ENCODE measurements around the gene RPRD1A.

Gene RPRD1A

DNA sequence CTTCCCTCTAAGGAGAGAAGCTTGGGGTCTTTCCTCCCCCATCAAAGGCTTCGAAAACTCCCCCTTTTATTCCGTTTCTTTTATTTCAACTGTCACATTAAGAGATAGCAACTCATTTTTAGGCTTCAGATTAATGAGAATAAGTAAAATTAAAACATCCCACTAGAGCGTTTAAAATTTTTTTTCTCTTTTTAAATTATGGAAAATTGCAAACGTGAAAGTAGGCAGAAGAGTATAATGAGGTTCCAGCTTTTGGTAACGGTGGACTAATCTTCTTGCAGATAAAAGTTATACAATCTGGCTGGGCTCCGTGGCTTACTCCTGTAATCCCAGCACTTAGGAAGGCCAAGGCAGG is 116.8 kb downstream of the RPRD1A start:
- DNase-seq (ENCODE audit: insufficient read length), result no peak
- no peak for FAIRE-seq
- no peak for TF ChIP-seq TAF1 (IDR thresholded peaks at IDR 0.05; ENCODE audit: borderline replicate concordance, low read depth, low read length)
- no peak for TF ChIP-seq POLR2A (IDR thresholded peaks at IDR 0.05; ENCODE audit: low read depth, low read length)
- TF ChIP-seq POLR2AphosphoS5 (IDR thresholded peaks at IDR 0.05; ENCODE audit: low read depth, low read length), result no peak

DNA sequence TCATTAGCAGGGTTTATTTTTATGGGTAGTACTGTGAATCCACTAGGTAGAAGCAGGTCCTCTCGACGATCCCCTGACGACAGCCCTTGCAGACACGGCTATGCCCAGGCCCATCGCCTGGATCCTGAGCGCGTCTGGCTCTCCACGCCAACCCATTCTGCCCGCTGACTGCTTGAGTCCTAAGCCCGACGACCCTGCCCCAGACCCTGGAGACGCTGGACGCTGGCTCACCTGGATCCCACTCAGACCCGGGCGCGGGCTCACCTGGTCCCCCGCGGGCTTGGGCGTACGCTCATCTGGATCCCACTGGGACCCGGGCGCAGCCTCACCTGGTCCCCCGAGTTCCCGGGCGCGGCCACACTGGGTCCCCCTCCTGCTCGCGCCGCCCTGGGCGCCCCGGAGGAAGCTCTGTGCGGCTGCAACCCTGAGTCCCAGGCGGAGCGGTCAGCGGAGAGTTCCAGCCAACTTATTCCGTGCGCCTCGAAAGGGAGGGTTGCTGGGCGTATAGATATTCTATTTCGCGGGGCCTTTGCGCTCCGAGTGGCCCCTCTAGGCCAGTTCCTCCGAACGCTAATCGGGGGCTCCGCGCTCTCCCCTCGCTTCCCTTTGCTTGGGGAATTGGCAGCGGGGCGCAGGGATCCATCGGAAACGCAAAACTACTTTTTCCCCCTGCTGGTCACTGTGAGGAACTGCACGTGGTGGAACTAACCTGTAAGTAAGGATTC is 117.3 kb downstream of the RPRD1A start:
- peak; percentile 40 for DNase-seq (ENCODE audit: insufficient read length)
- peak; percentile 78 for FAIRE-seq

DNA sequence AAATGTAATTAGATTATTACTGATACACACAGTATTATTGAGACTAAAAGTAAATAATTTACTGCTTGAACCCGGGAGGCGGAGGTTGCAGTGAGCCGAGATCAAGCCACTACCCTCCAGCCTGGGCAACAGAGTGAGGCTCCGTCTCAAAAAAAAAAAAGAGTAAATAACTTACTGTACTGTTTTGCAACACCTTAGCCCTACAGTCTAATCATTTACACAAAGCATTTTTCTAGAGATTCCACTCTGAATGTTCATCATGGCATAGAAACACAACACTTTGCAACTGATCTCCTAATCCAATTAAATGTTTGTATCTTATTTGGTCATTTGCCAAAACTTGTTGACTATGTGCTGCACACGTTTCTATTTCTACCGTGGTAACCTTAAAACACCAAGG is 118.3 kb downstream of the RPRD1A start:
- DNase-seq (ENCODE audit: insufficient read length) (no peak), FAIRE-seq (no peak)
- TF ChIP-seq POLR2AphosphoS5 (IDR thresholded peaks at IDR 0.05; ENCODE audit: low read depth, low read length) (no peak), TAF1 (IDR thresholded peaks at IDR 0.05; ENCODE audit: borderline replicate concordance, low read depth, low read length) (no peak), POLR2A (IDR thresholded peaks at IDR 0.05; ENCODE audit: low read depth, low read length) (no peak)

More for the DNA sequence above, 117.3 kb downstream of the RPRD1A start:
- no peak for TF ChIP-seq TAF1 (IDR thresholded peaks at IDR 0.05; ENCODE audit: borderline replicate concordance, low read depth, low read length)
- no peak for TF ChIP-seq POLR2AphosphoS5 (IDR thresholded peaks at IDR 0.05; ENCODE audit: low read depth, low read length)
- no peak for TF ChIP-seq POLR2A (IDR thresholded peaks at IDR 0.05; ENCODE audit: low read depth, low read length)

DNA sequence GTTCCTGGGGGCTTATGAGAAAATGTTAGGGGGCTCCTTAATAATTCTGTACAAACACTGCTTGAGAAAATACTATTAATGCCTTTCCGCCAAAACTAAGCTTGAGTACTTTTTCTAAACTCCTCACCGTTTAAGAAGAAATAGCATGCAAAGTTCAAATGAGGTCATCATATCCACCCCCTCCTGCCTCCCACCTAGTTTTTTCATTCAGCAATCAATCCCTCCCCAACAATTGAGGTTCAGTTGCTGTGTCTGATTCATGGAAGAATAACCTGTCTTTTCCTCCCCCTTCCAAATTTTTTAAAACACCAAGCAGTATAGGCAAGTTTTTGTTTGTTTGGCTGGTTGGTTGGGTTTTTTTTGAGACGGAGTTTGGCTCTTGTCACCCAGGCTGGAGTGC is 119.3 kb downstream of the RPRD1A start:
- FAIRE-seq, result no peak
- no peak for TF ChIP-seq TAF1 (IDR thresholded peaks at IDR 0.05; ENCODE audit: borderline replicate concordance, low read depth, low read length)
- no peak for TF ChIP-seq POLR2AphosphoS5 (IDR thresholded peaks at IDR 0.05; ENCODE audit: low read depth, low read length)
- TF ChIP-seq POLR2A (IDR thresholded peaks at IDR 0.05; ENCODE audit: low read depth, low read length), result no peak
- DNase-seq (ENCODE audit: insufficient read length), result no peak

DNA sequence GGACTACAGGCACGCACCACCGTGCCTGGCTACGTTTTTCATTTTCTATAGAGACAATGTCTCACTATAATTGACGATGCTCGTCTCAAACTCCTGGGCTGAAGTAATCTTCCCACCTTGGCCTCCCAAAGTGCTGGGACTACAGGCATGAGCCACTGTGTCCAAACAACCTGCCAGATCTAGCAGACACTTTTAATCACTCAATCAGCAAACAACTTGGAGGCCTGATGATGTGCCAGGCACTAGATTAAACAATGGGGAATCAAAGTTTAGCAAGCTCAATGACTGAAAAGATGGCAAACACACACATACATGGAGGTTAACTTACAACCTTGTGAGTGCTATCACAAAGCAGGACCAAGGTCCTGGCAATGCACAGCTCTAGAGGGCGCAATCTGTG is 124.7 kb downstream of the RPRD1A start:
- TF ChIP-seq POLR2AphosphoS5 (IDR thresholded peaks at IDR 0.05; ENCODE audit: low read depth, low read length) (no peak), POLR2A (IDR thresholded peaks at IDR 0.05; ENCODE audit: low read depth, low read length) (no peak), TAF1 (IDR thresholded peaks at IDR 0.05; ENCODE audit: borderline replicate concordance, low read depth, low read length) (no peak)
- DNase-seq (ENCODE audit: insufficient read length), result no peak
- no peak for FAIRE-seq

DNA sequence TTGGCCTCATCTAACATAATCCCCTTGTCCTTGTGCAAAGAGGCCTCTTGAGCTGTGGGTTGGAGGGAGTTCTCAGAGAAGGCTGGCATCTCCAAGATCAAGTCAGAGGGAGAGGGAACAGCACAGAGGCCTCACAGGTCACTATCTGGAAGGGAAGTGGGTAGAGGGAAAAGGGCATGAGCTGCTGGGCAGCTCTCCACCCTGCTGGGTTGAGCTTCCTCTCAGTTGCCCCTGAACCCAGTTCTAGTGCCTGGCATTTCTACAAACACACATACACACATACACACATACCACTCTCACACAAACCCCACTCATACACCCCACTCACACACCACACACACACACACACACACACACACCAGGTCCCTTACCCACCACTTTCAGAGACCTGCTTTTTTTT is 125.2 kb downstream of the RPRD1A start:
- no peak for DNase-seq (ENCODE audit: insufficient read length)
- TF ChIP-seq POLR2A (IDR thresholded peaks at IDR 0.05; ENCODE audit: low read depth, low read length) (no peak), POLR2AphosphoS5 (IDR thresholded peaks at IDR 0.05; ENCODE audit: low read depth, low read length) (no peak), TAF1 (IDR thresholded peaks at IDR 0.05; ENCODE audit: borderline replicate concordance, low read depth, low read length) (no peak)
- FAIRE-seq, result no peak

DNA sequence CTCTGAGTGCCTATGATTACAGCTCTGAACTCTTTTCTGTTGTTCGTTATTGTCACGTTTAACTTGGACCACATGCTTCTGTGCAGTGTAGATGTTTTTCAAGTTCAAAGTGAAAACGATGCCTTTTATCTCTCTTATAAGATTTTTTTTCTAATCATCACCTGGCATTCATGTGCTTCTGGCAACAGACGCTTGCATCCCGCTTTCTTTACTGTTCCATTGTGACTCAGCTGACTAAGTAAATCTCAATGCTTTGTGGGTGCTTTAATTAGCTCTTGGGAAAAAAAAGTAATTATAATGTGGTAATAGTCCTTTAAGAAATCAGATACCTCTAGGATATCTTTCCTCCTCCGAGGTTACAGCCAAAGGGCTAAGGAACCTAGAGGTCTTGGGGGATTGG is 126.1 kb downstream of the RPRD1A start:
- no peak for TF ChIP-seq POLR2AphosphoS5 (IDR thresholded peaks at IDR 0.05; ENCODE audit: low read depth, low read length)
- no peak for TF ChIP-seq POLR2A (IDR thresholded peaks at IDR 0.05; ENCODE audit: low read depth, low read length)
- TF ChIP-seq TAF1 (IDR thresholded peaks at IDR 0.05; ENCODE audit: borderline replicate concordance, low read depth, low read length), result no peak
- DNase-seq (ENCODE audit: insufficient read length) (no peak), FAIRE-seq (no peak)
